Progenitor cell of endocrine pancreas (in vitro differentiated cells): Measurements from ENCODE around the gene ADGRG6. TPM values are rescaled to one million over a fixed set of nuclear protein-coding genes. Genes with fewer than 3 reads are reported as not detected.

Source experiments
- DNase-seq: peaks from one replicate; pipeline ENCODE4 v3.0.0; 2021; ENCODE audit warnings: low spot score; ENCODE audit not compliant: unreplicated experiment
- H3K27ac Mint-ChIP-seq: 2 replicates; pipeline ENCODE4 v1.8.0; 2021; ENCODE audit warnings: mild to moderate bottlenecking, moderate library complexity, mixed read lengths
- H3K27me3 Mint-ChIP-seq: 2 replicates; pipeline ENCODE4 v1.8.0; 2021; ENCODE audit warnings: mixed read lengths
- H3K36me3 Mint-ChIP-seq: 2 replicates; pipeline ENCODE4 v1.8.0; 2022; ENCODE audit warnings: mixed read lengths; ENCODE audit not compliant: insufficient read depth
- H3K4me1 Mint-ChIP-seq: 2 replicates; pipeline ENCODE4 v1.8.0; 2021; ENCODE audit warnings: low read depth, mixed read lengths
- H3K4me3 Mint-ChIP-seq: 2 replicates; pipeline ENCODE4 v1.8.0; 2021; ENCODE audit warnings: low read depth, mild to moderate bottlenecking, moderate library complexity, mixed read lengths
- H3K9me3 Mint-ChIP-seq: 2 replicates; pipeline ENCODE4 v1.8.0; 2021; ENCODE audit warnings: low read depth, mixed read lengths
- total RNA-seq: library from RNA; stranded (reverse); gene quantifications from 2 replicates; pipeline ENCODE4 v1.2.1, GENCODE V29; 2021
- TF ChIP-seq, protein P1 (sequence below): fragments of 200-600 bp; sonication (generic); IDR thresholded peaks from one replicate; pipeline ENCODE4 v1.5.0; 2021; ENCODE audit warnings: antibody characterized with exemption, mild to moderate bottlenecking; ENCODE audit not compliant: unreplicated experiment

The ADGRG6 gene
- total RNA-seq, 1 donor from 2014 or later, result 126 TPM

DNA sequence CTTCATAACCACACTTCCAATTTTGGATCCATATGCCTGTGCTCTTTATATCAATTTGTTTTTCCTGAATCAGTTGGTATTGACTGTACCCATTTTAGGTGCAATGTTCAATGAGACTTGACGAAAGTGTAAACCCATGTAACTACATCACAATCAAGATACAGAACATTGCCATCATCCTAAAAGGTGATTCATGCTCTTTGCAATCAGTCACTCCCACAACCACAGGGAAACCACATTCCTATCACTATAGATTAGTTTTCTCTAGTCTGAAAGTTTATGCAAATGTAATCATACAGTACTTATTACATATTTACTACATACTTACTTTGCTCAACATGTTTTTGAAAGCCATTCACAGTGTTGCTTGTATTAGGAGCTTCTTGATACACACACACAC is 167.4 kb downstream of the ADGRG6 start:
- no peak for DNase-seq
- peaks cover 4% of the 10 kb centered on the region for H3K27me3 Mint-ChIP-seq
- H3K9me3 Mint-ChIP-seq, result peaks cover 3% of the 10 kb centered on the region
- no peaks in the 10 kb centered on the region for H3K4me1 Mint-ChIP-seq
- no peaks in the 10 kb centered on the region for H3K36me3 Mint-ChIP-seq
- no peak overlapping the region for H3K4me3 Mint-ChIP-seq
- no peak overlapping the region for H3K27ac Mint-ChIP-seq
- TF ChIP-seq, protein P1, sequence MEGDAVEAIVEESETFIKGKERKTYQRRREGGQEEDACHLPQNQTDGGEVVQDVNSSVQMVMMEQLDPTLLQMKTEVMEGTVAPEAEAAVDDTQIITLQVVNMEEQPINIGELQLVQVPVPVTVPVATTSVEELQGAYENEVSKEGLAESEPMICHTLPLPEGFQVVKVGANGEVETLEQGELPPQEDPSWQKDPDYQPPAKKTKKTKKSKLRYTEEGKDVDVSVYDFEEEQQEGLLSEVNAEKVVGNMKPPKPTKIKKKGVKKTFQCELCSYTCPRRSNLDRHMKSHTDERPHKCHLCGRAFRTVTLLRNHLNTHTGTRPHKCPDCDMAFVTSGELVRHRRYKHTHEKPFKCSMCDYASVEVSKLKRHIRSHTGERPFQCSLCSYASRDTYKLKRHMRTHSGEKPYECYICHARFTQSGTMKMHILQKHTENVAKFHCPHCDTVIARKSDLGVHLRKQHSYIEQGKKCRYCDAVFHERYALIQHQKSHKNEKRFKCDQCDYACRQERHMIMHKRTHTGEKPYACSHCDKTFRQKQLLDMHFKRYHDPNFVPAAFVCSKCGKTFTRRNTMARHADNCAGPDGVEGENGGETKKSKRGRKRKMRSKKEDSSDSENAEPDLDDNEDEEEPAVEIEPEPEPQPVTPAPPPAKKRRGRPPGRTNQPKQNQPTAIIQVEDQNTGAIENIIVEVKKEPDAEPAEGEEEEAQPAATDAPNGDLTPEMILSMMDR, result no peak

DNA sequence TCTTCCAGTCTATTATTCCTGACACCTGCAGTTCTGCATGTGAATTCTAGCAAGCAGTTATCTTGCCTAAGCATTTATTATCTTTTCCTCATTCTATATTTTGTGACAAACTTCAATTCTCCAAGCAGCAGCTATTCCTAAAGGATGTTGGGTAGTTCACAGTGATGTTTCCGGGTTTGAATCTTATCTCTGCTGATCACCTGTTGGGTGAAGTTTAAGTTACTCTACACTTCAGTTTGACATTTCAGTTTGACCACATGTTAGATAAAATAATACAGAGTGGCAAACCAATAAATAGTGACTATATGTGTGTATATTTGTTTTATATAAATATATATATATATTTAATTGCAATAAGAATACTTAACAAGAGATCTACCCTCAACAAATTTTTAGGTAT is 168.6 kb downstream of the ADGRG6 start:
- H3K9me3 Mint-ChIP-seq, result peaks cover 3% of the 10 kb centered on the region
- peaks cover 2% of the 10 kb centered on the region for H3K4me1 Mint-ChIP-seq
- H3K36me3 Mint-ChIP-seq, result no peaks in the 10 kb centered on the region
- H3K27me3 Mint-ChIP-seq, result peaks cover 4% of the 10 kb centered on the region
- H3K4me3 Mint-ChIP-seq, result no peak overlapping the region
- DNase-seq, result no peak
- TF ChIP-seq, protein P1, result no peak
- no peak overlapping the region for H3K27ac Mint-ChIP-seq

- no peak overlapping the region for H3K4me3 Mint-ChIP-seq
- peaks cover 2% of the 10 kb centered on the region for H3K4me1 Mint-ChIP-seq
- H3K9me3 Mint-ChIP-seq, result peaks cover 3% of the 10 kb centered on the region
- no peaks in the 10 kb centered on the region for H3K36me3 Mint-ChIP-seq
- DNase-seq, result peak; percentile 46
- H3K27ac Mint-ChIP-seq, result peak overlapping the region; percentile 30
- H3K27me3 Mint-ChIP-seq, result peaks cover 1% of the 10 kb centered on the region
- TF ChIP-seq, protein P1, result peak; percentile 86
These were observed 172.9 kb downstream of the ADGRG6 start for GRCh38 chr6:142474531-142475289.

- Mint-ChIP-seq H3K27ac (peak overlapping the region; percentile 25), H3K9me3 (no peaks in the 10 kb centered on the region), H3K4me1 (peaks cover 2% of the 10 kb centered on the region), H3K36me3 (no peaks in the 10 kb centered on the region), H3K4me3 (no peak overlapping the region), H3K27me3 (no peaks in the 10 kb centered on the region)
- DNase-seq, result no peak
- TF ChIP-seq, protein P1, result no peak
These were observed 174.6 kb downstream of the ADGRG6 start for GRCh38 chr6:142476452-142476851.

GRCh38 chr6:142478117-142478516 is 176.3 kb downstream of the ADGRG6 start:
- Mint-ChIP-seq H3K36me3 (no peaks in the 10 kb centered on the region), H3K4me1 (peaks cover 2% of the 10 kb centered on the region), H3K27ac (no peak overlapping the region), H3K4me3 (no peak overlapping the region), H3K9me3 (no peaks in the 10 kb centered on the region), H3K27me3 (no peaks in the 10 kb centered on the region)
- no peak for DNase-seq
- TF ChIP-seq, protein P1, result no peak
